Measurements from ENCODE around the gene BICRAL. TPM values are rescaled to one million over a fixed set of nuclear protein-coding genes. Genes with fewer than 3 reads are reported as not detected.

Gene BICRAL
- total RNA-seq, 2 donors from 2014 or later, result 9.6 to 14.1 TPM

DNA sequence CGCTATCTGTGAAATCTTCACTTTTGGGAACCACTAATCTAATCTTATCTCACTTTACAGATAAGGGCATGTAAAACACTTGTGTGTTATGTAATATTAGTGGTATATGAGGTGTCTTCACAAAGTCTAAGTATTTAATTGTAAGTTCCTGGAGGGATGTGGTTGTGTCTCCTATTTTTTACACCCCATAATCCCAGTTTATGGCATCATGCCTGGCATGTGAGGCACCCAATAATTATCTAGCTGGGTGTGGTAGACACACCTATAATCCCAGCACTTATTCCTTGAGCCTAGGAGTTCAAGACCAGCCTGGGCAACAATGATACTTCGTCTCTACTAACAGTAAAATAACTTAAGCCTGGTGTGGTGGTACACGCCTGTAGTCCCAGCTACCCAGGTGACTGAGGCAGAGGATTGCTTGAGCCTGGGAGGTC is 19.4 kb upstream of the BICRAL start:
- Histone ChIP-seq H3K27me3 (no peaks in the 10 kb centered on the region), H3K9me3 (no peaks in the 10 kb centered on the region), H3K4me1 (no peaks in the 10 kb centered on the region), H3K27ac (no peak overlapping the region), H3K36me3 (no peaks in the 10 kb centered on the region), H3K4me3 (no peak overlapping the region)
- no peak for TF ChIP-seq CTCF (IDR thresholded peaks at IDR 0.05)
- no peak for DNase-seq (ENCODE audit: low spot score)

- no peak for DNase-seq (ENCODE audit: low spot score)
- Histone ChIP-seq H3K36me3 (no peaks in the 10 kb centered on the region), H3K4me1 (no peaks in the 10 kb centered on the region), H3K27me3 (no peaks in the 10 kb centered on the region), H3K4me3 (no peak overlapping the region), H3K27ac (no peak overlapping the region), H3K9me3 (no peaks in the 10 kb centered on the region)
- no peak for TF ChIP-seq CTCF (IDR thresholded peaks at IDR 0.05)
Observed at GRCh38 chr6:42762950-42763349, 18.9 kb upstream of the BICRAL start.

- H3K27ac ChIP-seq, result no peak overlapping the region
- H3K4me3 ChIP-seq, result no peak overlapping the region
- no peaks in the 10 kb centered on the region for H3K27me3 ChIP-seq
- H3K9me3 ChIP-seq, result no peaks in the 10 kb centered on the region
- no peaks in the 10 kb centered on the region for H3K36me3 ChIP-seq
- no peaks in the 10 kb centered on the region for H3K4me1 ChIP-seq
- no peak for DNase-seq (ENCODE audit: low spot score)
- no peak for TF ChIP-seq CTCF (IDR thresholded peaks at IDR 0.05)
Observed at GRCh38 chr6:42764911-42765648, 16.8 kb upstream of the BICRAL start.

DNA sequence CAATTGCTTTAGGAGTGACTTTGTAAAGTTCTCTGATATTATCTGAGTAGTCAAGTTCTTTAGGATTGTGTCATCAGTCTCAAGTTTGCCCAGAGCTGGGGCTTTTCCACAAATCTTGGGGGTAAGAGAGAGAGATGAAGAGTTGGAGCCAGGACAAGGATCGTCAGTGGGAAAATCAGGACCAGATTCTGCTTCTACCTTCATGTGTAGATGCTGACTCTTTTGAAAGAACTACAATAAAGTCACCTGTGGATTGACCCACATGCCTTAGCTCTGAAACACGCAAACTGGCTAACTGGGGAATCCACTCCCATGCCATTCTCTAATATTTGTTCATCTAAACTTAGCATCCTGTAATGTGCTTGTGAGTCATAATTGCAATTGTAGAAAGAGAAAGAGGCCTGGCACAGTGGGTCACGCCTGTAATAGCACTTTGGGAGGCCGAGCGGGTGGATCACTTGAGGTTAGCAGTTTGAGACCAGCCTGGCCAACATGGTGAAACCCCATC is 15.6 kb upstream of the BICRAL start:
- DNase-seq (ENCODE audit: low spot score), result no peak
- no peaks in the 10 kb centered on the region for H3K36me3 ChIP-seq
- H3K27ac ChIP-seq, result no peak overlapping the region
- no peak overlapping the region for H3K4me3 ChIP-seq
- no peak for TF ChIP-seq CTCF (IDR thresholded peaks at IDR 0.05)
- no peaks in the 10 kb centered on the region for H3K27me3 ChIP-seq
- no peaks in the 10 kb centered on the region for H3K9me3 ChIP-seq
- peaks cover 0 to 5% of the 10 kb centered on the region in 2 donors for H3K4me1 ChIP-seq

DNA sequence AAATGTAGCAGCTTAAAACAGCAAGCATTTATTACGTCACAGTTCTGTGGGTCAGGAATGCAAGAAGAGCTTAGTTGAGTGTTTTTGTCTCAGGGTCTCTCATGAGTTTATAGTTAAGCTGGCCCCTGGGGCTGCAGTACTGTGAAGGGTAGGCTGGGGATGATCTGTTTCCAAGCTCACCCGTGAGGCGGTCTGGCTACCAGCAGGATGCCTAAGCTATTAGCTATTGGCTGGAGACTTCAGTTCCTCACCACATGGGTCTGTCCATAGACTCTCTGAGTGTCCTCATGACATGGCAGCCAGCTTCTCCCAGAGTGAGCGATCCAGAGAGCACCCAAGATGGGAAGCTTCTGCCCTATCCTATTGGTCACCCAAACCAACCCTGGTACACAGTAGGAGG is 12.8 kb upstream of the BICRAL start:
- H3K27ac ChIP-seq, result no peak overlapping the region
- no peak for TF ChIP-seq CTCF (IDR thresholded peaks at IDR 0.05)
- no peaks in the 10 kb centered on the region for H3K36me3 ChIP-seq
- peaks cover 0 to 5% of the 10 kb centered on the region in 2 donors for H3K4me1 ChIP-seq
- no peaks in the 10 kb centered on the region for H3K9me3 ChIP-seq
- H3K4me3 ChIP-seq, result no peak overlapping the region
- no peak for DNase-seq (ENCODE audit: low spot score)
- no peaks in the 10 kb centered on the region for H3K27me3 ChIP-seq

- Histone ChIP-seq H3K4me1 (peaks cover 0 to 5% of the 10 kb centered on the region in 2 donors), H3K4me3 (no peak overlapping the region), H3K27me3 (no peaks in the 10 kb centered on the region), H3K9me3 (no peaks in the 10 kb centered on the region), H3K27ac (no peak overlapping the region), H3K36me3 (no peaks in the 10 kb centered on the region)
- no peak for DNase-seq (ENCODE audit: low spot score)
- no peak for TF ChIP-seq CTCF (IDR thresholded peaks at IDR 0.05)
Observed at GRCh38 chr6:42769836-42770235, 12.0 kb upstream of the BICRAL start.

Data from right atrium auricular region (tissue), 2 donors.